M059J (cell line): Measurements from ENCODE around the gene S1PR3. TPM values are rescaled to one million over a fixed set of nuclear protein-coding genes. Genes with fewer than 3 reads are reported as not detected.

Experiments used
- DNase-seq: peaks from one replicate; pipeline ENCODE4 v3.0.0-alpha.2; 2012; ENCODE audit warnings: low read depth
- total RNA-seq: library from RNA; depleted of rRNA; stranded (reverse); fragments of >200 nt; shearing (Covaris generic); gene quantifications from 2 replicates; pipeline ENCODE4 v1.2.3, GENCODE V29; 2014

Gene S1PR3
- total RNA-seq, 1 experiment from 2014 or later = 20.5 TPM

DNA sequence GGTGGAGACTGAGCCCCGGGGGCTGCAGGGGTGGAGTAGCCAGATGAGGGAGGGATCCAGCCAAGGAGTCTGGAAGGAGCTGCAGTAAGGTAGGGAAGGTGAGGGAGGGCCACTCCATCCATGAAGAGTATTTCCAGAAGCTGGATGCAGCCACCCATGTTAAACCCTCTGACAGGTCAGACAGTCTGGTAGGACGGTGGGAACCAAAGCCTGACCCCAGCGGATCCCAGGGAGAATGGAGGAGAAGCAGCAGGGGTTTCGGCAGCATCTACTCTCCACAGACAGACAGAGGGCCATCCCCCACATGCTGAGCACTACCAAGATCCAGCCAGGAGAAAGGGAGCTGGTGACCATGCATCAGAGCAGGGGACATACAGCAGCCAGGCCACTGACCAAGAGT, 22.5 kb upstream of the S1PR3 start:
- DNase-seq = no peak

GRCh38 chr9:88969646-88970373, 21.5 kb upstream of the S1PR3 start:
- no peak for DNase-seq

GRCh38 chr9:88971131-88971960, 19.9 kb upstream of the S1PR3 start:
- no peak for DNase-seq

- no peak for DNase-seq
These were observed 18.9 kb upstream of the S1PR3 start for GRCh38 chr9:88972401-88972800.

GRCh38 chr9:88973281-88974045, 17.8 kb upstream of the S1PR3 start:
- peak; percentile 22 for DNase-seq

- DNase-seq = no peak
These were observed 16.6 kb upstream of the S1PR3 start for GRCh38 chr9:88974641-88975040.

- DNase-seq = no peak
These were observed 15.0 kb upstream of the S1PR3 start for GRCh38 chr9:88975966-88976889.

GRCh38 chr9:88976890-88977257, 14.4 kb upstream of the S1PR3 start:
- no peak for DNase-seq

DNA sequence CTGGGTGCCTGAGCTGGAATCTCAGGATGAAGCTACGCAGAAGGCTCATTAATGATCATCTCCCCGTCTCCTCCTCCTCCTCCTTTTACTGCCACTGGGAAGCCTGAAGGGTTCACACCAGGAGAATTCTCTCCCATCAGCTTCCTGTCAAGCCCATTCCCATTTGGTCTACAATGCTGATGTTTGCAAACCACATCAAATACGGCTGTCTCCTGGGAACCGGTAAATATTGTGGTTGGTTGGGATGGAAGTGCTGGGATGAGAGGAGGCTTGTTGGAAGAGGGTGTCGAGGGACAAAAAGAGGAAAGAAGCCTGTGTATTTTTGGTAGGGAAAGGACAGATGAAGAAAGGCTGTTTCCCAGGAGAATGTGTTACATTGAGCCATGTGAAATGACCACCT, 13.2 kb upstream of the S1PR3 start:
- peak; percentile 46 for DNase-seq

DNA sequence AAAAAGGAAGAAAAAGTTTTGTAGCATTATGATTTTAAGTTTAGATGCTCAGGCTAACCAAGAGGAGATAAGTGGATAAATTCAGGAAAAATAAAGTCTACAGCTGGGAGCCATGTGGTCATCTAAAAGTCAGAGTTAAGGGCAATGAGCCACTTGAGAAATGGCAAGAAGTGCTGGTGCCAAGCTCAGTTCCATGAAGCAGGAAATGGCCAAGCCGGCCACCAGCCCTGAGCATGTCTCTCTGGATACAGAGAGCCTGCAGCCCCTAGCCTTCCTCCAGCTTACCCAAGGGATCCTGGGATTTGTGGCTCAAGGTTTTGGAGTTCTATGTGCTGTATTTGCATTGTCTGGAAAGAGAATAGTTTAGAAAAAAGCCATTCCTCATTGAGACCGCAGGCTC, 12.2 kb upstream of the S1PR3 start:
- no peak for DNase-seq

DNA sequence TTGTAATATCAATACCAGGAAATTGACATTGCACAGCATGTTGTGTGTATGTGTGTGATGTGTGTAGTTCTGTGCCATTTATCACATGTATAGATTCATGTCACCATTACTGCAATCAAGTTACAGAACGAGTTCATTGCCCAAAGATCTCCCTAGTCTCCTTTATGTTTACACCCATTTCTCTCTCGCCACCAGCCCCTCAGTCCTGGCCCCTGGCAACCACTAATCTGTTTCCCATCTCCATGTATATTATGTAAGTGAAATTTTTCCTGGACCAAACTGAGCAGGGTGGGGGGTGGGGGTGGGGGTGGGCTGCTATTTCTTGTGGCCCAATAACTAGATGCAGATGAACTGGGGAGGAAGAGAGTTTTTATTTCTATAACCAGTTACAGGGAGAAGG, 11.5 kb upstream of the S1PR3 start:
- DNase-seq = no peak

DNA sequence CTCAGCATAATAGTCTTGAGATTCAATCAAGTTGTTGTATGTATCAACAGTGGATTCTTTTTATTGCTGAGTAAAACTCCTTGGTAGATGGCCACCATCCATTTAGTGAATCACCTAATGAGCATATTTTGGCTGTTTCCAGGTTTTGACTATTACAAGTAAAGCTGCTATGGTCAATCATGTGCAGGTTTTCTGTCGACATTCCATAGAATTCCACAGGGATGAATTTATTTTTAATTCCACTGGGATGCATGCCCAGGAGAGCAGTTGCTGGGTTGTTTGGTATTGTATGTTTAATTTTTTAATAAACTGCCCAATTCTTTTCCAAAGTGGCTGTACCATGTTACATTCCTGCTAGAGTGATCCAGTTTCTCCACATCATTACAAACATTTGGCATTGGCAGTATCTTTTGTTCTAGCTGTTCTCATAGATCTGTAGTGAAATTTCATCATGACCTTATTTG, 10.5 kb upstream of the S1PR3 start:
- peak; percentile 68 for DNase-seq

DNA sequence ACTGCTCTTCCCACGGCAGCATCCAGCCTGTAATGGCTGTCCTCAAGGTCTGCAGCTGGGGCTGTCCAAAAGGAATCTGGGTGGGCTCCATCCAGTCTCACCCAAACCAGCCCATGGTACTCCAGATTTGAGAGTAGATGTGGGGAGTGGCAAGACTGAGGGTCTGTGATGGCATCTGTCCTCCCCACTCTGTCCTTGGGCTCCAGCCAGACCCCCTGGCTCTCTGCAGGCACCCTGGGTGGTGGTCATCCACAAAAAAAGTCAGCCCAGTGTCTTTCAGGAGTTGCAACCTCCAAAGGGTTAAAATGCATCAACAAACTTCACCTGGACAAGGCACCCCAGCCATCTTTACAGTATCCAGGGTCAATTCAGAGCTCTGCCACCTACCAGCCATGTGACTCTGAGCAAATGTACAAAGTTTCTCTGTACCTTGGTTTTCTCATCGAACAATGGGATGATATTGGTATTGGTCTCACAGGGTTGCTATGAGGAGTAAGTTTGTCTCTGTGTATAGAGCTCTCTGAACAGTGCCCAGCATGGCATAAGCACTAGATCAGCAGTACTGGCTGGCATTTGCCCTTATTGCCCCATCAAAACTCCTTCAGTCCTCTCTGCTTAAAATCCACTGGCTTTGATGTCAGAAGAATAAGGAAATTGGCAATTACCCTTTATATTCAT, 7.3 kb upstream of the S1PR3 start:
- no peak for DNase-seq

- no peak for DNase-seq
These were observed 6.8 kb upstream of the S1PR3 start for GRCh38 chr9:88984543-88984883.

GRCh38 chr9:88985616-88986015, 5.7 kb upstream of the S1PR3 start:
- DNase-seq = no peak

DNA sequence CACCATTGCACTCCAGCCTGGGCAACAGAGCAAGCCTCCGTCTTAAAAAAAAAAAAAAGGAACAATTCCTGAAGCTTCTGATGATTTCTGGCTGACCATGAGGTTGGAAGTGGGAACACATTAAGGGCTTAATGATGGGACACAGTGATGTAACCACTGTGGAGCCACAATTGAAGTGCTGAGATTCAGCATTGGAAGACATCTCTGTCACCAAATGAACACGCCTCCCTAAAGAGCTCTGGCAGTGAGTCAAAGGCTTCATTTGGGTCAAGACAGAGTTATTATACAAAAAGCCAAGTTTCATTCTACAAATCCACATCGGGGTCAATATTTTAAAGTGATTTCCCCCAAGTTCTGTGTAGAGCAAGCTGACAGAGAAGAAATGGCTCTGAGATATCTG, 4.5 kb upstream of the S1PR3 start:
- no peak for DNase-seq

- no peak for DNase-seq
These were observed 3.6 kb upstream of the S1PR3 start for GRCh38 chr9:88987661-88988060.

DNA sequence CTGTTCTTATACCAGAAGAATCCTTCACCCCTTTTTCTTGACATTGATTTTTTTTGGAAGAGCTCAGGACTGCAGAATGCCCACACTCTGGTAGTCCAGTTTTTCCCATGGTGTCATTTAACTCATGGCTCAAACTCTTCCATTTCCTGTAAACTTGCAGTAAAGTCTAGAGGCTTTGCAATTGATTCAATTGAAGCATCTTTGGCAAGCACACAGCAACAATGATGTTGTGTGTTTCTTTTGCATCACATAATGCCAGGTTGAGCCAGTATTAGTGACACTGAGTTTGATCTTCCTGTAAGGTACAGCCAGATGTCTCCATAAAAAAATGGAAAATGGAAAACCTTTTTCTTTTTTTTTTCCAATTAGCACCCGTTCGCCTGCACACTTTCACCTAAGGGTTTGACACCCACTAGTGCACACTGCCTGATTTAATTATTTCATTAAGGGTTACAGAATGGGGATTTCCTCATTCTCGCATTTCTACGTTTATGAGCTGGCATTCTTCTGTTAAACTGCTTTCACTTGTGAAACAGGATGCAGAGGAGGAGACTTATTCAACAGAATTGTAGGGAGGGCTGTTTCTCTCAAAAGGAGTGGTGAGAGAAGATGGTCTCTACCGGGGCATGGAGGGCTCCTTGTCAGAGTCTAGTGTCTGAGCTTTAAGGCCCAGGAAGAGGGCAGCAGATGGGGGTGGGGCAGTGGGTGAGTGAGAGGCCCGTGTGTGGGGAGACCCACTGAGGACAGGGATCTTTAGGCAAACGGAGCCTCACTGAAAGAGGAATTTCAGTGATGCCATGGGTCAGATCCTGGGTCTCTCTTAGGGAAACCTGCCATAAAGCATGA, 2.2 kb upstream of the S1PR3 start:
- DNase-seq = peak; percentile 55

- no peak for DNase-seq
These were observed 1.1 kb upstream of the S1PR3 start for GRCh38 chr9:88990041-88990728.
